GM13977 (cell line): ENCODE results near the gene FSCN2.

Source experiments
- DNase-seq: peaks from one replicate; pipeline ENCODE4 v3.0.0; 2012; ENCODE audit warnings: low spot score
- CTCF ChIP-seq: IDR thresholded peaks from 2 replicates; pipeline ENCODE4 v1.5.1; 2012; ENCODE audit warnings: mild to moderate bottlenecking, control low read depth; ENCODE audit not compliant: insufficient read depth; ENCODE audit errors: extremely low read depth, missing control alignments
- in situ Hi-C: fragments of 300-500 bp; cut with MboI; formaldehyde crosslinking; loops from one replicate; pipeline ENCODE4 v1.12.0; 2022; ENCODE audit warnings: low sequenced_read_pairs, low pct_unique_long_range_greater_than_20kb, mixed read lengths, inconsistent platforms; ENCODE audit not compliant: unreplicated experiment

FSCN2 gene

DNA sequence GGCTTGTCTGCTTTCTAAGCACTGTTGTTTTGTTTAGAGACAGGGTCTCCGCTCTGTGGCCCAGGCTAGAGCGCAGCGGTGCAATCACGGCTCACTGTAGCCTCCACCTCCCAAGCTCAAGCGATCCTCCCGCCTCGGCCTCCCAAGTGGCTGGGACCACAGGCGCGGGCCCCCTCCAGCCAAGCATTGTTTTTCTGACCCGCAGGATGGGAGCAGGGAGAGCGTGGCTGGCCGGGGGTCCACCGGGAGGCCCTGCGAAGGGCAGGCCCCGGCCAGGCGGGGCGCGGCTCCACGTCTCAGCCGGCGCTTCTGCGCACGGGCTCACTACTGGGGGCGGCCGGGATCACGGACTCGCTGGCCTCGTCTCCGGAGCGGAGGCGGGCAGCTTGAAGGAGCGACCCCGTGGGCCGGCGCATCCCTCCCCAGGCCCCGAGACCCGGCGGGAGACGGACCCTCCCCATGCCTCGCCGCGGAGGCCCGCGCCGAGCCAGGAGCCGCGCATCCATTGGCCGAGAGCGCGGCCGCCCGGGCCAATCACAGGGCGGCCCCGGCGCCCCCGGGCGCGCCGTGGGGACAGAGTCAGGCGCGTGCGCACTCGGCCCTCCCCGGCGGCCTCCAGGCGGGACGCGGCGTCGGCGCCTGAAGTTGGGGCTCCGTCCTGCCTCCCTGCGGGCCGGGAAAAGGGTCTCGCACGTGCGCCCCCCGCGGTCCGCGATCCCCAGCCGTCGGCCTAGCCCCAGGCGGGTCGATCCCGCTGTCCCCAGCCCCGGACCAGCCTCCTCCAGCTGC, 40.5 kb upstream of the FSCN2 start:
- in situ Hi-C loops = no loop called here
- peak; percentile 97 for DNase-seq
- TF ChIP-seq CTCF = no peak

DNA sequence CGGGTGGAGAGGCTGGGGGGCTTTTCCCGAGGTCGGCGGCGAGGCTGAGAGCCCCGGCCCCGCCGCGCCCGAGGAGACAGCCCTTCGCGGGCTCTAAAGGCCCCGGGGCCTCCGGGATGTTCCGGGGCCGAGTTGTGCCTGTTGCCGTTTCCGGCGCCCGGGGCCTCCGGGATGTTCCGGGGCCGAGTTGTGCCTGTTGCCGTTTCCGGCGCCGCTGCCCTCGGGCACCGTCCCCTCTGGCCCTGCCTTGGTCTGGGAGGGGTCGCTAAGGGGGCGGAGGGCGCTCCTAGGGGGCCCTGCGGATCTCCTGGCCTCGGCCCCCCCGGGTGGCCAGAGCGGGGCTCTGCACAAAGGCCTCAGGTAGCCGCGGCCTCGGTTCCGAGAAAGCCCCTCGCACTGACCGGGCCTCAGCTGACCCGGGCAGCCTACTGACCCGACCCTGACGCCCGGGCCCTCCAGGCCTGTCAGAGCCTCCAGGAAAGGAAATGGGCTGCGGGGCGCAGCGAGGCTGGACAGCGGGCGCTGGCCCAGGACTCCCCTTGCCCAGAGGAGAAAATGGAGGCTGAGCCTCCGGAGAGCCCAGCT, 39.8 kb upstream of the FSCN2 start:
- no peak for DNase-seq
- in situ Hi-C loops = no loop called here
- TF ChIP-seq CTCF = no peak

DNA sequence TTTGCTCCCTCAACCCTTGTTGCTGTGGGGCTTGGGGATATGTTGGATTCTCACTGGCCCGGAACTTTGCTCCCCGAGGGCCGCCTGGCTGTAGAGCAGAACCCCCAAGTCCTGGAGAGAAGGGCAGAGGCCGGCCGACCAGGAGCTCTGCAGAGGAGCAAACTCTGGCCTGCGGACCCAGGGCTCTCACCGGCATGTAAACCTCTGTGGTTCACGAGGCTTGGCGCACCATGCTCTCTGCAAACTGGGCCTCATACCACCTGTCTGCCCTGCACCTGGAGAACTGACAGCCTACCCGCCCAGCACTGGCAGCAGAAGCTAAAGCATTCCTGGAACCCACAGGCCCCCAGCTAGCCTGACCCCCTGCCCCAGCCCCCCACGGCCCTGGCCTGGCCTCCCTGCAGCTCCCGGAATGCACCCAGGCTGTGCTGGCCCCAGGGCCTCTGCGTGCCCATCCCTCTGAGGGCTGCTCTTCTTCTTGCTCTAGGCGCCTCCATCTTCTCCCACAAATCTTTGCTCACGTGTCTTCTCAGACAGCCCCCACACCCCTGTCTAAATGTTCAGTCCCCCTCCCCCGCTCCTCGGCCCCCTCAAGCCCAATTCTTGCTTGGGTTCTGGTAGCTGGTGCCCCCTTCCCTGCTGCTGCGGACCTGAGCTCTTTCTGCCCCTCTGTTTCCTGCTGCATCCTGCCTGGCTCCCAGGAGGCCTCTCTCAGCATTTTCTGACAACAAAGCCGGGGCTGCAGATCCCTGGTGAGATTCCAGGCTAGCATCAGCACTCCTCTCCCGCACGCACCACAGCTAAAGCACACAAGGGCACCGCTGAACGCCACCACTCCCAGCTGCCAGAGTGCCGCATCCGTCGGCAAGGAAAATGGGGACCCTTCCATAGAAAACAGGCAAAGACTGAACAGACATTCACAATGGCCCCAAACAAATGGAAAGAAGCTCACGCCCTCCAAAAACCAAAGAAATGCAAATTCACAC, 38.9 kb upstream of the FSCN2 start:
- no peak for TF ChIP-seq CTCF
- no peak for DNase-seq
- in situ Hi-C loops = no loop called here

DNA sequence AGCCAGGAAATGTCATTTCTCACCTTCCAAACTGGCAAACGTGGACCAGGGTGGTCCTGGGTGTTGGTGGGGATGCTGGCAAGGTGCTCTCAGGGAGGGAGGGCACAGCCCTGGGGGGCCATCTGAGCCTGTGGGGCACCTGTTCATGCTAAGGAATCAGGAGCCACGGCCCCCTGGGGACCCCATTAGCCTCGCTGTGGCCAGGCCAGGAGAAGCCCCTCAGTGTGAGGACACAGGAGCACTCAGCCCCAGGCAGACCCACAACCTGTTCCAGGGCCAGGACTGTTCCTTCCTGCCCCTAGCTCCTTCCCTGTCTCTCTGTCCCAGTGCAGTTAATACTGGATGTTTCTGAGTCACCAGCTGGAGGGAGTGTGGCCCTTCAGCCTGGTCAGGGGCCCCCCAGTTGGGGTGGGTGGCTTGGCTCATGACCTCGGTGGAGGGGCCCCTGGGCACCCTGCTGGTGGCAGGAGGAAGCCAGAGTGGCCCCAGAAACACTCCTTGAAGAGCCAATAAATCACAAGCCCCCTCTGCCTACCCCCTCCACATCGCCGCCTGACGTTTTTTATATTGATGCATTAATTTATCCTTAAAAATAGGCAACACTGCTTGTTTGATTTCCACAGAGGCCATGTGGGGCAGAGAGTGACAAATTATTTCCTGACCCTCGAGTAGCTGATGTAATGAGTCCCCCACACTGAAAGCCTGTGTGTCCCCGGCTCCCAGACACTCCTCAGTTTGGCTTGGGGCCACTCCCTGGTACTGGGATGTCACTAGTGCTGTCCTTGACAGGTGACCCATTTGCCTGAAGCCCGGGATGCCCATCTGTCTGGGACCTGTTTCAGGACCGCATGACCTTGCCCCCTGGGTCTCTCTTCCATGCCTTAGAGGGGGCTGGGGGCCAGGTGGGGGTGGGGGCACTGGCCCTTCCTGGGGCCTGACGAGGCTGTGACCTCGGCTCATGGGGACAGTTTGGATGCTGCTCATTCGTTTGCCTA, 37.9 kb upstream of the FSCN2 start:
- in situ Hi-C loops = no loop called here
- no peak for DNase-seq
- TF ChIP-seq CTCF = no peak

- no peak for DNase-seq
- TF ChIP-seq CTCF = no peak
- in situ Hi-C loops = no loop called here
Measured at GRCh38 chr17:81491181-81491581, 37.0 kb upstream of the FSCN2 start.

DNA sequence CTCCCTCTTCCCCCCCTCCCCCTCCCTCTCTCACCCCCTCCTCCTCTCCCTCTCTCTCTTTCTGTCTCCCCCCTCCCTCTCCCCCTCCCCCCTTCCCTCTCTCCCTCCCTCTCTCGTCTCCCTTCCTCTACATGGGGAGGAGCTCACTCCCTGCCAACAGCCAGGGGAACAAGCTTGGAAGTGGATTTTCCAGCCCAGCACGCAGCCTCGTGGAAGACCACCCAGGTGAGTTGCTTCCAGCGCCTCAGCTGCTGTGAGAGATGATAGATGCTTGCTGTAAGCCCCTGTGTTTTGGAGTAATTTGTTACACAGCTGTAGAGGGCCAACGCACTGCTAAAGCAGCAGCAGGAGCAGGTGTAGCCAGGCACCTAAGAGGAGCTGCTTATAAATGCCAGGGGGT, 36.4 kb upstream of the FSCN2 start:
- no peak for TF ChIP-seq CTCF
- in situ Hi-C loops = no loop called here
- DNase-seq = no peak
